K562 (cell line): Measurements from ENCODE around the gene TMEM267. TPM values are rescaled to one million over a fixed set of nuclear protein-coding genes. Genes with fewer than 3 reads are reported as not detected.

Experiments used
- ATAC-seq: fragments of 200-7000 bp; cut with Tn5 transposase; 3 replicates; pipeline ENCODE4 v1.9.1; 2020; ENCODE audit warnings: moderate library complexity
- BruUV-seq: library from RNA; stranded (reverse); fragments of 400-500 nt; replicated peaks from 2 replicates; lab custom pipeline; 2021; lab: Mats Ljungman, UMichigan
- CTCF ChIA-PET: fragments of 300-600 bp; formaldehyde crosslinking; extraction: SDS; loops from one replicate; lab custom pipeline; 2021; ENCODE audit warnings: low intra/inter-chr PET ratio; lab: Yijun Ruan, JAX
- POLR2A ChIA-PET: fragments of 300-600, 350-650 bp; sonication (Branson Sonifier 250); formaldehyde crosslinking; extraction: SDS; loops from one replicate; lab custom pipeline; 2021; ENCODE audit warnings: antibody characterized with exemption, inconsistent platforms; lab: Yijun Ruan, JAX
- DNase-seq, 4 experiments: peaks; one replicate each; pipeline versions ENCODE4 v3.0.0 to v3.0.0-alpha.2; 2011 to 2018; ENCODE audit warnings: low spot score in 3 of 4, mixed read lengths in 3 of 4; ENCODE audit errors: extremely low read depth in 1 of 4
- FAIRE-seq: peaks from 2 replicates; lab custom pipeline; 2011; peaks lifted over from hg19 to GRCh38; lab: Jason Lieb, UNC
- H2AFZ ChIP-seq: 2 replicates; pipeline ENCODE4 v1.6.0; 2011; ENCODE audit warnings: low read depth, low read length, control low read depth, inconsistent platforms
- H3K27ac ChIP-seq: fragments of 200-600 bp; 3 replicates; pipeline ENCODE4 v1.8.0; 2011; ENCODE audit warnings: low read depth, mild to moderate bottlenecking, control low read depth, inconsistent platforms, low read length, moderate library complexity, mixed read lengths; ENCODE audit errors: extremely low read depth
- H3K27me3 ChIP-seq, 2 experiments: fragments of 300-600 bp in 1 of 2; 2 replicates in 1 of 2; 3 replicates in 1 of 2; pipeline versions ENCODE4 v1.6.0 to v1.8.0; 2011; ENCODE audit warnings: inconsistent platforms in 2 of 2, low read length in 2 of 2, mild to moderate bottlenecking in 1 of 2, mixed read lengths in 1 of 2, moderate library complexity in 1 of 2; ENCODE audit not compliant: control insufficient read depth in 2 of 2, insufficient read depth in 2 of 2
- H3K36me3 ChIP-seq: fragments of 300-600 bp; 3 replicates; pipeline ENCODE4 v1.8.0; 2011; ENCODE audit warnings: mild to moderate bottlenecking, low read length, inconsistent platforms; ENCODE audit not compliant: control insufficient read depth, insufficient read depth
- H3K4me1 ChIP-seq, 2 experiments: fragments of 200-600 bp in 1 of 2; replicated peaks in 1 of 2; 2 replicates in 1 of 2; 3 replicates in 1 of 2; pipeline versions ENCODE4 v1.5.1 to v1.8.0; 2011; ENCODE audit warnings: inconsistent platforms in 2 of 2, low read length in 2 of 2, mild to moderate bottlenecking in 1 of 2, mixed read lengths in 1 of 2, moderate library complexity in 1 of 2; ENCODE audit not compliant: control insufficient read depth in 2 of 2, insufficient read depth in 2 of 2
- H3K4me2 ChIP-seq: 2 replicates; pipeline ENCODE4 v1.6.1; 2011; ENCODE audit warnings: low read length, control low read depth, inconsistent platforms, mixed read lengths; ENCODE audit not compliant: insufficient read depth
- H3K4me3 ChIP-seq: fragments of 200-600 bp; sonication (generic), shearing (Covaris generic); 2 replicates; pipeline ENCODE4 v1.5.1; 2016; ENCODE audit warnings: control low read depth, inconsistent platforms
- H3K79me2 ChIP-seq: fragments of 200-600 bp; 3 replicates; pipeline ENCODE4 v1.8.0; 2011; ENCODE audit warnings: low read length, inconsistent platforms; ENCODE audit not compliant: control insufficient read depth, insufficient read depth
- H3K9ac ChIP-seq, 2 experiments: 2 replicates each; pipeline versions ENCODE4 v1.6.0 to v1.6.1; 2011; ENCODE audit warnings: low read depth in 2 of 2, low read length in 2 of 2, control low read depth in 1 of 2, inconsistent platforms in 1 of 2, mild to moderate bottlenecking in 1 of 2, mixed read lengths in 1 of 2; ENCODE audit not compliant: insufficient read depth in 1 of 2
- H3K9me1 ChIP-seq: one replicate; pipeline ENCODE4 v1.6.0; 2011; ENCODE audit warnings: inconsistent platforms, mild to moderate bottlenecking, low read length, moderate library complexity; ENCODE audit not compliant: control insufficient read depth, insufficient read depth
- H3K9me3 ChIP-seq: replicated peaks from 2 replicates; pipeline ENCODE4 v1.5.1; 2011; ENCODE audit warnings: low read depth, low read length, inconsistent platforms; ENCODE audit not compliant: control insufficient read depth, insufficient read depth
- H4K20me1 ChIP-seq: replicated peaks from 2 replicates; pipeline ENCODE4 v1.6.1; 2011; ENCODE audit warnings: low read length, inconsistent platforms, mixed read lengths; ENCODE audit not compliant: control insufficient read depth, insufficient read depth
- CBX5 ChIP-seq: IDR thresholded peaks from 2 replicates; pipeline ENCODE4 v1.6.1; 2014; ENCODE audit warnings: low read depth, borderline replicate concordance
- HEY1 ChIP-seq: fragments of 250-450 bp; sonication (Bioruptor Pico); IDR thresholded peaks from 2 replicates; pipeline ENCODE4 v1.5.0; 2020; ENCODE audit warnings: mild to moderate bottlenecking, moderate library complexity, borderline replicate concordance
- PHF20 ChIP-seq: fragments of 450-650 bp; IDR thresholded peaks from 2 replicates; pipeline ENCODE4 v1.6.1; 2018; ENCODE audit not compliant: partially characterized antibody
- YBX1 ChIP-seq: fragments of 450-650 bp; IDR thresholded peaks from 2 replicates; pipeline ENCODE4 v1.7.1; 2016; ENCODE audit warnings: mild to moderate bottlenecking
- ZBTB7A ChIP-seq: IDR thresholded peaks from 2 replicates; pipeline ENCODE4 v1.6.1; 2011; ENCODE audit warnings: low read depth, mild to moderate bottlenecking, low read length, moderate library complexity, borderline replicate concordance; ENCODE audit not compliant: control insufficient read depth
- WGBS: fragments of 100-300 bp; shearing (Covaris generic); methylation state at CpG from one replicate; pipeline ENCODE4 v1.1.6; 2016; ENCODE audit warnings: low coverage, mixed read lengths; ENCODE audit not compliant: insufficient coverage; ENCODE audit errors: missing lambda C conversion rate; 5-methylcytosine and 5-hydroxymethylcytosine counted together
- in situ Hi-C: fragments of 300-500 bp; cut with MboI; formaldehyde crosslinking; loops from 4 replicates; pipeline ENCODE4 v1.15.0; 2018; ENCODE audit warnings: inconsistent platforms, mixed read lengths
- intact Hi-C: fragments of 100-400 bp; cut with micrococcal nuclease; formaldehyde crosslinking; loops from 2 replicates; pipeline ENCODE4 v1.14.2; 2022
- polyA plus RNA-seq, 8 experiments: library from polyadenylated mRNA; depleted of rRNA in 4 of 8; stranded (reverse) in 5 of 8; unstranded in 3 of 8; fragments of >200 nt; fragmentation: Nextera tagmentation in 2 of 8; fragmentation: Illumina TruSeq in 1 of 8; extraction: Ambion mirVana in 2 of 8; extraction: Trizol in 1 of 8; gene quantifications; 2 replicates each; pipeline versions ENCODE4 v1.2.1 to v1.2.3, GENCODE V29; 2011 to 2014; ENCODE audit warnings: inconsistent platforms in 1 of 8, missing spikeins in 1 of 8
- total RNA-seq, 7 experiments: library from RNA; depleted of rRNA in 6 of 7; stranded (reverse); fragments of >200 nt in 6 of 7; fragmentation: Illumina TruSeq in 2 of 7; extraction: Trizol in 2 of 7; gene quantifications; 2 replicates each; pipeline versions ENCODE4 v1.2.1 to v1.2.3, GENCODE V29; 2011 to 2021; ENCODE audit warnings: low replicate concordance in 1 of 7
- TF ChIP-seq, protein P1 (sequence below): fragments of 250-450 bp; sonication (Bioruptor Pico); IDR thresholded peaks from 2 replicates; pipeline ENCODE4 v1.4.0; 2020; ENCODE audit warnings: mild to moderate bottlenecking, moderate library complexity
- TF ChIP-seq, protein P2 (sequence below): fragments of 250-450 bp; sonication (Bioruptor Pico); IDR thresholded peaks from 2 replicates; pipeline ENCODE4 v1.5.1; 2021; ENCODE audit warnings: mild to moderate bottlenecking
- TF ChIP-seq, protein P3 (sequence below): fragments of 250-450 bp; sonication (Bioruptor Pico); IDR thresholded peaks from 2 replicates; pipeline ENCODE4 v1.5.0; 2020; ENCODE audit warnings: mild to moderate bottlenecking, borderline replicate concordance
- TF ChIP-seq, protein P4 (sequence below), 2 experiments: fragments of 150-350 bp in 1 of 2; IDR thresholded peaks; 2 replicates each; pipeline ENCODE4 v1.6.1; 2012 to 2016; ENCODE audit warnings: low read depth in 2 of 2, low read length in 2 of 2, mild to moderate bottlenecking in 1 of 2, moderate library complexity in 1 of 2

Gene TMEM267
- total and polyA plus RNA-seq, 9 of the 15 experiments (the other 6 are each of a cell fraction or from before 2014, with no cell fraction given) = 8.1 to 61.1 (median 17.8) TPM

DNA sequence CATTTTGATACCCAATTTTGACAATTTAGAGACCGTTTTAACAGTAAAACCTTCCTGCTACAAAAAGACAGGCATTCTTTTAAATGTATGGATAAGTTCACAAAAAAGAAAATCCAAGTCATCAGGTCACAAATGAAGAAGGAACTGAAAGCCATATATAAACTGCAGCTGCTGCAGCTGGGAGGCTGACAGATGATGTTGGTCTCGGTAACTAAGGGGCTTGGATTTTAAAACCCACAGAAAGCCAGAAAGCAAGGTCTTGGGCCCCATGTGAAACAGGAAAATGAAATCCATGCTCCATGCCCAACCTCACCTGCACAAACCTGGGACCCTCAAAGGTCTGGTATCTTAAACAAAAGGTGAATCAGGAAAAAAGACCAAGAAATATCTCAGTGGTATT is 47.0 kb upstream of the TMEM267 start:
- intact Hi-C loops = no loop called here
- CTCF ChIA-PET = no interaction called here
- TF ChIP-seq, protein P1, sequence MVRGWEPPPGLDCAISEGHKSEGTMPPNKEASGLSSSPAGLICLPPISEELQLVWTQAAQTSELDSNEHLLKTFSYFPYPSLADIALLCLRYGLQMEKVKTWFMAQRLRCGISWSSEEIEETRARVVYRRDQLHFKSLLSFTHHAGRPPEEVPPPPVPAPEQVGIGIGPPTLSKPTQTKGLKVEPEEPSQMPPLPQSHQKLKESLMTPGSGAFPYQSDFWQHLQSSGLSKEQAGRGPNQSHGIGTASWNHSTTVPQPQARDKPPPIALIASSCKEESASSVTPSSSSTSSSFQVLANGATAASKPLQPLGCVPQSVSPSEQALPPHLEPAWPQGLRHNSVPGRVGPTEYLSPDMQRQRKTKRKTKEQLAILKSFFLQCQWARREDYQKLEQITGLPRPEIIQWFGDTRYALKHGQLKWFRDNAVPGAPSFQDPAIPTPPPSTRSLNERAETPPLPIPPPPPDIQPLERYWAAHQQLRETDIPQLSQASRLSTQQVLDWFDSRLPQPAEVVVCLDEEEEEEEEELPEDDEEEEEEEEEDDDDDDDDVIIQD = no peak
- TF ChIP-seq, protein P2, sequence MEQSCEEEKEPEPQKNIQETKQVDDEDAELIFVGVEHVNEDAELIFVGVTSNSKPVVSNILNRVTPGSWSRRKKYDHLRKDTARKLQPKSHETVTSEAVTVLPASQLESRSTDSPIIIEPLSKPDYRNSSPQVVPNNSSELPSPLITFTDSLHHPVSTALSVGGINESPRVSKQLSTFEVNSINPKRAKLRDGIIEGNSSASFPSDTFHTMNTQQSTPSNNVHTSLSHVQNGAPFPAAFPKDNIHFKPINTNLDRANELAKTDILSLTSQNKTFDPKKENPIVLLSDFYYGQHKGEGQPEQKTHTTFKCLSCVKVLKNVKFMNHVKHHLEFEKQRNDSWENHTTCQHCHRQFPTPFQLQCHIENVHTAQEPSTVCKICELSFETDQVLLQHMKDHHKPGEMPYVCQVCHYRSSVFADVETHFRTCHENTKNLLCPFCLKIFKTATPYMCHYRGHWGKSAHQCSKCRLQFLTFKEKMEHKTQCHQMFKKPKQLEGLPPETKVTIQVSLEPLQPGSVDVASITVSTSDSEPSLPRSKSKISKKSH = no peak
- TF ChIP-seq, protein P3, sequence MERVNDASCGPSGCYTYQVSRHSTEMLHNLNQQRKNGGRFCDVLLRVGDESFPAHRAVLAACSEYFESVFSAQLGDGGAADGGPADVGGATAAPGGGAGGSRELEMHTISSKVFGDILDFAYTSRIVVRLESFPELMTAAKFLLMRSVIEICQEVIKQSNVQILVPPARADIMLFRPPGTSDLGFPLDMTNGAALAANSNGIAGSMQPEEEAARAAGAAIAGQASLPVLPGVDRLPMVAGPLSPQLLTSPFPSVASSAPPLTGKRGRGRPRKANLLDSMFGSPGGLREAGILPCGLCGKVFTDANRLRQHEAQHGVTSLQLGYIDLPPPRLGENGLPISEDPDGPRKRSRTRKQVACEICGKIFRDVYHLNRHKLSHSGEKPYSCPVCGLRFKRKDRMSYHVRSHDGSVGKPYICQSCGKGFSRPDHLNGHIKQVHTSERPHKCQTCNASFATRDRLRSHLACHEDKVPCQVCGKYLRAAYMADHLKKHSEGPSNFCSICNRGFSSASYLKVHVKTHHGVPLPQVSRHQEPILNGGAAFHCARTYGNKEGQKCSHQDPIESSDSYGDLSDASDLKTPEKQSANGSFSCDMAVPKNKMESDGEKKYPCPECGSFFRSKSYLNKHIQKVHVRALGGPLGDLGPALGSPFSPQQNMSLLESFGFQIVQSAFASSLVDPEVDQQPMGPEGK (CRISPR knock-in tag) = no peak
- TF ChIP-seq CBX5 = no peak
- no peak for TF ChIP-seq ZBTB7A
- TF ChIP-seq YBX1 = no peak
- no peak for TF ChIP-seq PHF20
- TF ChIP-seq, protein P4, sequence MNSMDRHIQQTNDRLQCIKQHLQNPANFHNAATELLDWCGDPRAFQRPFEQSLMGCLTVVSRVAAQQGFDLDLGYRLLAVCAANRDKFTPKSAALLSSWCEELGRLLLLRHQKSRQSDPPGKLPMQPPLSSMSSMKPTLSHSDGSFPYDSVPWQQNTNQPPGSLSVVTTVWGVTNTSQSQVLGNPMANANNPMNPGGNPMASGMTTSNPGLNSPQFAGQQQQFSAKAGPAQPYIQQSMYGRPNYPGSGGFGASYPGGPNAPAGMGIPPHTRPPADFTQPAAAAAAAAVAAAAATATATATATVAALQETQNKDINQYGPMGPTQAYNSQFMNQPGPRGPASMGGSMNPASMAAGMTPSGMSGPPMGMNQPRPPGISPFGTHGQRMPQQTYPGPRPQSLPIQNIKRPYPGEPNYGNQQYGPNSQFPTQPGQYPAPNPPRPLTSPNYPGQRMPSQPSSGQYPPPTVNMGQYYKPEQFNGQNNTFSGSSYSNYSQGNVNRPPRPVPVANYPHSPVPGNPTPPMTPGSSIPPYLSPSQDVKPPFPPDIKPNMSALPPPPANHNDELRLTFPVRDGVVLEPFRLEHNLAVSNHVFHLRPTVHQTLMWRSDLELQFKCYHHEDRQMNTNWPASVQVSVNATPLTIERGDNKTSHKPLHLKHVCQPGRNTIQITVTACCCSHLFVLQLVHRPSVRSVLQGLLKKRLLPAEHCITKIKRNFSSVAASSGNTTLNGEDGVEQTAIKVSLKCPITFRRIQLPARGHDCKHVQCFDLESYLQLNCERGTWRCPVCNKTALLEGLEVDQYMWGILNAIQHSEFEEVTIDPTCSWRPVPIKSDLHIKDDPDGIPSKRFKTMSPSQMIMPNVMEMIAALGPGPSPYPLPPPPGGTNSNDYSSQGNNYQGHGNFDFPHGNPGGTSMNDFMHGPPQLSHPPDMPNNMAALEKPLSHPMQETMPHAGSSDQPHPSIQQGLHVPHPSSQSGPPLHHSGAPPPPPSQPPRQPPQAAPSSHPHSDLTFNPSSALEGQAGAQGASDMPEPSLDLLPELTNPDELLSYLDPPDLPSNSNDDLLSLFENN (IDR thresholded peaks at IDR 0.05; ENCODE audit: low read depth in 2 of 2, low read length in 2 of 2) = no peak
- TF ChIP-seq HEY1 (CRISPR knock-in tag) = no peak

More for the DNA sequence above, 47.0 kb upstream of the TMEM267 start:
- H3K9ac ChIP-seq = no peak overlapping the region
- in situ Hi-C loops = no loop called here
- BruUV-seq = no TSS peak
- H3K9me3 ChIP-seq = no peaks in the 10 kb centered on the region
- FAIRE-seq = no peak
- no peak overlapping the region for H3K4me3 ChIP-seq
- no peaks in the 10 kb centered on the region for H3K9me1 ChIP-seq
- H2AFZ ChIP-seq = no peak overlapping the region
- POLR2A ChIA-PET = interaction anchor here (0.6 to 3.2 kb wide), 2 partner anchors 13 to 14 kb away, joined by 3 to 8 read pairs; no protein-coding TSS in a partner anchor
- H3K79me2 ChIP-seq = no peaks in the 10 kb centered on the region
- peaks cover 86% of the 10 kb centered on the region for H3K36me3 ChIP-seq
- no peak for ATAC-seq
- H4K20me1 ChIP-seq = no peaks in the 10 kb centered on the region
- 93% methylated on average over 2 of the region's 2 CpGs for WGBS
- H3K4me1 ChIP-seq = no peaks in the 10 kb centered on the region
- H3K27me3 ChIP-seq = no peaks in the 10 kb centered on the region
- DNase-seq = no peak
- no peak overlapping the region for H3K27ac ChIP-seq
- H3K4me2 ChIP-seq = no peak overlapping the region
